ENCODE results near the gene FBL.

Gene FBL

DNA sequence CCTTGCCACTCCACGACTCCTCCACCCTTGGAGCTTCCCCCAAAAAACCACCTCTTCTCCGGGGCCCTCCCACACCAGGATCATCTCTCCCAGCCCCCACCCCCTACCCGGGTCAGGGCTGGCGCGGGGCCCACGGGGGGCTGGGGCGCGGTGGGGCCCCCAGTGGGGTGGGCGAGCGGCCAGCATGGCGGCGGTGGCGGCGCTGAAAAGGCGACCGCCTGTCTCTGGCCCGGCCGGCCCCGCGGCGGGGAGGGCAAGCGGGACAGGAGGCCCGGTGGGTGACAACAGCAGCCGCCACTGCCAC lies 13.1 kb downstream of the FBL start:
- H2AFZ ChIP-seq (ENCODE audit: low read depth, low read length), result no peak overlapping the region
- no peak overlapping the region for H3K27ac ChIP-seq (ENCODE audit: low read length)
- peak overlapping the region; percentile 77 for H3K4me2 ChIP-seq (ENCODE audit: low read length)
- peak overlapping the region; percentile 85 for H3K4me3 ChIP-seq (ENCODE audit: low read length)
- peaks cover 76% of the 10 kb centered on the region for H3K36me3 ChIP-seq (replicated peaks; ENCODE audit: low read depth, low read length)
- peaks cover 19% of the 10 kb centered on the region for H3K79me2 ChIP-seq (ENCODE audit: low read length)
- peaks cover 6% of the 10 kb centered on the region for H3K4me1 ChIP-seq (ENCODE audit: low read length)
- TF ChIP-seq, protein P1, sequence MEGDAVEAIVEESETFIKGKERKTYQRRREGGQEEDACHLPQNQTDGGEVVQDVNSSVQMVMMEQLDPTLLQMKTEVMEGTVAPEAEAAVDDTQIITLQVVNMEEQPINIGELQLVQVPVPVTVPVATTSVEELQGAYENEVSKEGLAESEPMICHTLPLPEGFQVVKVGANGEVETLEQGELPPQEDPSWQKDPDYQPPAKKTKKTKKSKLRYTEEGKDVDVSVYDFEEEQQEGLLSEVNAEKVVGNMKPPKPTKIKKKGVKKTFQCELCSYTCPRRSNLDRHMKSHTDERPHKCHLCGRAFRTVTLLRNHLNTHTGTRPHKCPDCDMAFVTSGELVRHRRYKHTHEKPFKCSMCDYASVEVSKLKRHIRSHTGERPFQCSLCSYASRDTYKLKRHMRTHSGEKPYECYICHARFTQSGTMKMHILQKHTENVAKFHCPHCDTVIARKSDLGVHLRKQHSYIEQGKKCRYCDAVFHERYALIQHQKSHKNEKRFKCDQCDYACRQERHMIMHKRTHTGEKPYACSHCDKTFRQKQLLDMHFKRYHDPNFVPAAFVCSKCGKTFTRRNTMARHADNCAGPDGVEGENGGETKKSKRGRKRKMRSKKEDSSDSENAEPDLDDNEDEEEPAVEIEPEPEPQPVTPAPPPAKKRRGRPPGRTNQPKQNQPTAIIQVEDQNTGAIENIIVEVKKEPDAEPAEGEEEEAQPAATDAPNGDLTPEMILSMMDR (IDR thresholded peaks at IDR 0.05; ENCODE audit: low read depth, low read length), result no peak
- no peak for TF ChIP-seq EZH2phosphoT487 (IDR thresholded peaks at IDR 0.05; ENCODE audit: low read depth)
- H3K9me3 ChIP-seq (ENCODE audit: insufficient read depth, low read length), result no peaks in the 10 kb centered on the region
- no peak overlapping the region for H3K9ac ChIP-seq (ENCODE audit: low read length)
- no peaks in the 10 kb centered on the region for H3K27me3 ChIP-seq (ENCODE audit: low read depth, low read length)
- H4K20me1 ChIP-seq (ENCODE audit: insufficient read depth, low read length), result no peaks in the 10 kb centered on the region; the same call in 1 of the 2 replicates

DNA sequence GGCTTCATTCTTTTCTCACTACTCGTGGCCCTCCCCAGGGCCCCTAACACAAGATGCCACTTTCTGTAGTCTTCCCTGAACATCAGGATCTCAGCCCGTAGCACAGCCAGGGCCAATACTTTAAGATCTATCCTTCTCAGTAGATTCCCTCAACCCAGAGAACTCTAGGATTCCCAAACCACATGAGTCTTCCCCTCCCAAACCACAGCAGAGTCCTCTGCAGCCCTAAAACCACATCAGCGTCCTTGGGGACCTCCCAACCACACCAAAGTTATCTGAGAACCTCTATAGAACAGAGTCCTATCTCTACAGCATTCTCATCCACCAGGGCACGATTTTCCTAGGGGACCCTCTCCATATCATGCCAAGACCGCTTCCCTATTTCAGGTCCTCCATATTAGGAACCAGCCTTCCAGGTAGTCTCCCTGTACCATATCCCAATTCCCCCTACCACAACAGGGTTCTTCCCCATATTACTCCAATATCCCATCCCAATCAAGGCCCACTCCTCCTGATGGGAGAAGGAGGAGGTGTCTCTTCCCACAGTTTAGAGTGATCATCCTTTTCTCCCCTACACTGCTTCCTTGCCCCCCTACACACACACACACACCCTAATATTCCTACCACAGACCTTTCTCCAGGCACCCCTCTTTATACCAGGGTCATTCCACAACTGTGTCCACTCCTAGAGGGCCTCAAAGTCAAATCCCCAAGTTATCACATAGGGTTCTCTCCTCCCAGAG lies 13.7 kb downstream of the FBL start:
- H3K4me2 ChIP-seq (ENCODE audit: low read length), result no peak overlapping the region; the same call in 1 of the 2 replicates

DNA sequence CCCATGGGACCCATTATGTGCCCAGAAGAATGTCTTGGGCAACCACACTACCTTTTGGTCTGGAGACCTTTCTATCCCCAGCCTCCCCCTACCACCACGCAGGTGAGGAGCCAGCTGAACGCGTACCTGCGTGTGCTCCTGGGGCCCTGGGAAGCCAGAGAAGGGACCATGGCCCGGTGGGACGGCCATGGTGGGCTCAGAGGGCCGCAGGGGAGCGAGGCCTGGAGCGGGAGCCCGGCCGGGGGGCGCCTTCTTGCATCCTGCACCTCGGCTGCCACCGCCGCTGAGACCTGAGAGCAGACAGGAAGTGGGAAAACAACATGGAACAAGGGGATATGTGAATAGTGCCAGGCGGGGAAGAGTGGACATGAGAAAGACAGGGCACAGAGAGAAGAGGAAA lies 14.5 kb downstream of the FBL start:
- Histone ChIP-seq H3K4me2 (ENCODE audit: low read length) (no peak overlapping the region), H3K27me3 (ENCODE audit: low read depth, low read length) (no peaks in the 10 kb centered on the region), H2AFZ (ENCODE audit: low read depth, low read length) (no peak overlapping the region), H3K4me3 (ENCODE audit: low read length) (no peak overlapping the region), H3K9ac (ENCODE audit: low read length) (no peak overlapping the region), H4K20me1 (ENCODE audit: insufficient read depth, low read length) (no peaks in the 10 kb centered on the region), H3K27ac (ENCODE audit: low read length) (no peak overlapping the region), H3K4me1 (ENCODE audit: low read length) (peaks cover 6% of the 10 kb centered on the region), H3K79me2 (ENCODE audit: low read length) (peaks cover 17% of the 10 kb centered on the region), H3K36me3 (replicated peaks; ENCODE audit: low read depth, low read length) (peaks cover 68% of the 10 kb centered on the region), H3K9me3 (ENCODE audit: insufficient read depth, low read length) (no peaks in the 10 kb centered on the region)
- TF ChIP-seq, protein P1 (IDR thresholded peaks at IDR 0.05; ENCODE audit: low read depth, low read length), result no peak
- no peak for TF ChIP-seq EZH2phosphoT487 (IDR thresholded peaks at IDR 0.05; ENCODE audit: low read depth)

More for the DNA sequence above, 13.7 kb downstream of the FBL start:
- Histone ChIP-seq H3K27me3 (ENCODE audit: low read depth, low read length) (no peaks in the 10 kb centered on the region), H3K9ac (ENCODE audit: low read length) (no peak overlapping the region), H3K4me1 (ENCODE audit: low read length) (peaks cover 6% of the 10 kb centered on the region), H3K9me3 (ENCODE audit: insufficient read depth, low read length) (no peaks in the 10 kb centered on the region), H3K4me3 (ENCODE audit: low read length) (peak overlapping the region; percentile 85; the same call in 1 of the 2 replicates), H2AFZ (ENCODE audit: low read depth, low read length) (no peak overlapping the region), H3K79me2 (ENCODE audit: low read length) (peaks cover 17% of the 10 kb centered on the region), H3K36me3 (replicated peaks; ENCODE audit: low read depth, low read length) (peaks cover 71% of the 10 kb centered on the region), H3K27ac (ENCODE audit: low read length) (no peak overlapping the region), H4K20me1 (ENCODE audit: insufficient read depth, low read length) (no peaks in the 10 kb centered on the region)
- TF ChIP-seq, protein P1 (IDR thresholded peaks at IDR 0.05; ENCODE audit: low read depth, low read length), result no peak
- TF ChIP-seq EZH2phosphoT487 (IDR thresholded peaks at IDR 0.05; ENCODE audit: low read depth), result no peak

GRCh38 chr19:39830847-39831246 lies 15.3 kb downstream of the FBL start:
- no peak overlapping the region for H3K27ac ChIP-seq (ENCODE audit: low read length)
- no peak overlapping the region for H3K4me3 ChIP-seq (ENCODE audit: low read length)
- H4K20me1 ChIP-seq (ENCODE audit: insufficient read depth, low read length), result no peaks in the 10 kb centered on the region
- H3K36me3 ChIP-seq (replicated peaks; ENCODE audit: low read depth, low read length), result peaks cover 65% of the 10 kb centered on the region
- peaks cover 17% of the 10 kb centered on the region for H3K79me2 ChIP-seq (ENCODE audit: low read length)
- no peak overlapping the region for H3K9ac ChIP-seq (ENCODE audit: low read length)
- H3K27me3 ChIP-seq (ENCODE audit: low read depth, low read length), result no peaks in the 10 kb centered on the region
- no peak overlapping the region for H3K4me2 ChIP-seq (ENCODE audit: low read length)
- TF ChIP-seq EZH2phosphoT487 (IDR thresholded peaks at IDR 0.05; ENCODE audit: low read depth), result no peak
- TF ChIP-seq, protein P1 (IDR thresholded peaks at IDR 0.05; ENCODE audit: low read depth, low read length), result no peak
- peaks cover 6% of the 10 kb centered on the region for H3K4me1 ChIP-seq (ENCODE audit: low read length)
- no peaks in the 10 kb centered on the region for H3K9me3 ChIP-seq (ENCODE audit: insufficient read depth, low read length)
- H2AFZ ChIP-seq (ENCODE audit: low read depth, low read length), result no peak overlapping the region
